B cell (primary cell): ENCODE measurements around the gene IGLL5.
"Not testable (repeated sequence)": the region's sequence is repeated elsewhere in the genome, so short reads cannot be mapped to it uniquely, and the experiment has no call there.

ENCODE experiments used
- EZH2 ChIP-seq: IDR thresholded peaks from 2 replicates; pipeline ENCODE4 v1.6.1; 2012; ENCODE audit warnings: borderline replicate concordance, low read depth, mild to moderate bottlenecking, moderate library complexity, low read length; ENCODE audit not compliant: insufficient read depth, poor library complexity, severe bottlenecking
- TF ChIP-seq, protein P1 (sequence below): fragments of 200-600 bp; IDR thresholded peaks from one replicate; pipeline ENCODE4 v1.8.0; 2022; ENCODE audit warnings: antibody characterized with exemption, mild to moderate bottlenecking

DNA sequence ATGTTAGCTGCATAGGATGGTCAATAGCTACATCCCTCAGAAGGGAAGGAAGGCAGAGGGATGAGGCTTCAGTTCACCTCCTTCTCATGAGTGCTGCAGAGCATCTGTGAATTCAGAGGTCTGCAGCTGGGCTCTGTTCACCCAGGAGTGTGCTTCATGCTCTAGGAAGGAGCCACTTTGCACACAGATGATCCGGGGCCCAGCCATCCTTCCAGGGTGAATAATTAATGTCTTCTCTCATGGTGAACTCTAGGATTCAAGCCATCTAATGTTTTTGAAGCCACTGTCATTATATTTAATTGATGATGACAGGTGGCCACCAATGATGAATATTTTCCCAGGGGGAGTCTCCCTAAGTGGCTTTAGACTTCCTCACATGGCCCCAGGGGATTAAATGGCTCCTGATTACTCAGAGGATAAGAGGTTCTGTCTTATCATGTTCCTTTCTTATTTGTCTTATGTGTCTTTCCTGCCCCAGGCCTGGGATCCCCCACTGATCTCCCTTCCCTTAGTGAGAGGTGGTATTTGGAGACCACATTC, 10.9 kb downstream of the IGLL5 start:
- TF ChIP-seq, protein P1, sequence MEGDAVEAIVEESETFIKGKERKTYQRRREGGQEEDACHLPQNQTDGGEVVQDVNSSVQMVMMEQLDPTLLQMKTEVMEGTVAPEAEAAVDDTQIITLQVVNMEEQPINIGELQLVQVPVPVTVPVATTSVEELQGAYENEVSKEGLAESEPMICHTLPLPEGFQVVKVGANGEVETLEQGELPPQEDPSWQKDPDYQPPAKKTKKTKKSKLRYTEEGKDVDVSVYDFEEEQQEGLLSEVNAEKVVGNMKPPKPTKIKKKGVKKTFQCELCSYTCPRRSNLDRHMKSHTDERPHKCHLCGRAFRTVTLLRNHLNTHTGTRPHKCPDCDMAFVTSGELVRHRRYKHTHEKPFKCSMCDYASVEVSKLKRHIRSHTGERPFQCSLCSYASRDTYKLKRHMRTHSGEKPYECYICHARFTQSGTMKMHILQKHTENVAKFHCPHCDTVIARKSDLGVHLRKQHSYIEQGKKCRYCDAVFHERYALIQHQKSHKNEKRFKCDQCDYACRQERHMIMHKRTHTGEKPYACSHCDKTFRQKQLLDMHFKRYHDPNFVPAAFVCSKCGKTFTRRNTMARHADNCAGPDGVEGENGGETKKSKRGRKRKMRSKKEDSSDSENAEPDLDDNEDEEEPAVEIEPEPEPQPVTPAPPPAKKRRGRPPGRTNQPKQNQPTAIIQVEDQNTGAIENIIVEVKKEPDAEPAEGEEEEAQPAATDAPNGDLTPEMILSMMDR: not testable (repeated sequence)
- not testable (repeated sequence) for TF ChIP-seq EZH2
